GM19043 (cell line): ENCODE measurements around the gene IST1.
A peak's percentile ranks its signal among the peaks of the same experiment; 100 is the strongest.
"Not testable (repeated sequence)": the region's sequence is repeated elsewhere in the genome, so short reads cannot be mapped to it uniquely, and the experiment has no call there.

Experiments used
- ATAC-seq: cut with Tn5 transposase; IDR thresholded peaks from one replicate; pipeline ENCODE4 v1.9.1; 2021; ENCODE audit warnings: low read depth; ENCODE audit not compliant: unreplicated experiment

Gene IST1

DNA sequence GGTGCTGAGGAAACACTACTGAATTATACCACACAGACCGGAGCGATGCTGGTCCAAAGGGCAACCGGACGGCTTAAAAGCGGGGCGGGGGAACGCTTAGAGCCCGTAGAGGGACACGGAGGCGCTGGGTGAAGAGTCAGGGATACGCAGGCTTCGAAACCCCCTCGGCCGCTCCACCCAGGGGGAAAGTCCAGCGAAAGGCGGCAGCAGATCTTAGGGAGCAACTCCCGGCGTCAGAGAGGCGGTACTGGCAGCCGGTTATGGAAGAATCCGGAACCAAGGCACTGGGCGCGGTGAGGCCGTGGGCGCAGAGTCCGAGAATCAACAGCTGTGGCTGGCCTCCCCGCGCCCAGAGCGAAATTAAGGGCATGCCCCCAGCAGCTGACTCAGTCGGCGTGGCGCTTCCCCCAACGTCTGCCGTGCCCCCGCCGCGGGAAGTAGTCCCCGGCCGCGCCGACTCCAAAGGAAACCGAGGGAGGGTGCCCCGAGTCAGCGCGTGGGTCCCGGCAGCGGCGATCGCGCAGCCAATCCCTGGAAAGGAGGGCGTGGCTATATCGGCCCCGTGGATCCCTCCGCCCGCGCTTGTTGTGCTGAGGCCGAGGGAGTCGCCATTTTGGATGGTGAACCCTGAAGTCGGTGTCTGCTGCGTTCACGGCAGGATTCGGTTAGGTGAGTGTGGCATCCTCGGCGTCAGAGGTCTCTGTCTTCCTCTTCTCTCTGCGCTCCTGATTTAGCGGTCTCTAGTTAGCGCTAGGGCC is at the start of gene IST1:
IST1 (plus strand) TSS at position 611 of the 758 bp plus-strand sequence. CDS start 20,110 bp downstream, outside the sequence.
- peak; percentile 78 for ATAC-seq

- peak; percentile 65 for ATAC-seq
These were observed 49.5 kb upstream of the IST1 start, which contains the start of gene ATXN1L for GRCh38 chr16:71845639-71846430. ATXN1L (plus strand) TSS chr16:71845976; CDS start chr16:71849741, 3,765 bp downstream.

GRCh38 chr16:71846431-71846830 is 48.9 kb upstream of the IST1 start:
- no peak for ATAC-seq

GRCh38 chr16:71847096-71847495 is 48.2 kb upstream of the IST1 start:
- no peak for ATAC-seq

DNA sequence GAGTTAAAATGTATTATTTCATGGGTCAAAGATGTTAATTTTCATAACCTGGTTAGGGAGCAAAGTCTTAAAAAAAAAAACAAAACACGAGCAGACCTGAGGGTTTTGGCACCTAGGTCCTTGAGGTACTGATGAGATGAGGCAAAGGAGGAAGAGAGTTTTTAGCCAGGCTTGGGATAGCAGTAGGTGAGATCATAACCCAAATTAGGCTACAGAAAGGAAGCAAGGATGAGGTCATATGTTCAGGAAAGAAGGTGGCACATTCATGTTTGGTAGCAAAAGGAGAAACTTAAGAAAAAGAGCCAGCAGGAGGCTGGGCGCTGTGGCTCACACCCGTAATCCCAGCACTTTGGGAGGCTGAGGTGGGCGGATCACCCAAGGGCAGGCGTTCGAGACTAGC is 46.7 kb upstream of the IST1 start:
- ATAC-seq = no peak

- no peak for ATAC-seq
These were observed 43.6 kb upstream of the IST1 start for GRCh38 chr16:71851746-71852145.

- no peak for ATAC-seq
These were observed 43.2 kb upstream of the IST1 start for GRCh38 chr16:71852158-71852557.

DNA sequence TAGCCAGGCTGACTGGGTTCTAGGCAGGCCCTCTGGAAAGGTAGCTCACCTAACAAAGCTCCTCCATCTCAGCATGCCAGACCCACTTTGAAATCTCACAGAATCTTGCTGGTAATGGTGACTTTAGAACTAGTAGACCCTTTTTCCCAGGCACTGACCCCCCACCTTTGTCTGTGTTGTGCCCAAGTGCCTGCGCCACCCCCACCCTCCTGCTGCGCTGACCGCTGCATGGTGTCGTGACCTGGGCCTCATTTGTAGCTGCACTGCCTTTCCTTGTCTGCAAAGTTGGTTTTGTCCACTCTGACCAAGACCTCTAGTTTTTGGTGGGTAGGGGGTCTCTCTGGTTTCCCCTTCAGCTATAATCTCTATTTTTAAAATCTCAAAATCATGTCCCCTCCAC is 42.8 kb upstream of the IST1 start:
- no peak for ATAC-seq

- peak; percentile 70 for ATAC-seq
These were observed 41.9 kb upstream of the IST1 start for GRCh38 chr16:71853413-71853812.

- no peak for ATAC-seq
These were observed 40.9 kb upstream of the IST1 start for GRCh38 chr16:71854369-71854948.

GRCh38 chr16:71855937-71856662 is 39.2 kb upstream of the IST1 start:
- no peak for ATAC-seq

GRCh38 chr16:71859762-71860521 is 35.4 kb upstream of the IST1 start:
- no peak for ATAC-seq

DNA sequence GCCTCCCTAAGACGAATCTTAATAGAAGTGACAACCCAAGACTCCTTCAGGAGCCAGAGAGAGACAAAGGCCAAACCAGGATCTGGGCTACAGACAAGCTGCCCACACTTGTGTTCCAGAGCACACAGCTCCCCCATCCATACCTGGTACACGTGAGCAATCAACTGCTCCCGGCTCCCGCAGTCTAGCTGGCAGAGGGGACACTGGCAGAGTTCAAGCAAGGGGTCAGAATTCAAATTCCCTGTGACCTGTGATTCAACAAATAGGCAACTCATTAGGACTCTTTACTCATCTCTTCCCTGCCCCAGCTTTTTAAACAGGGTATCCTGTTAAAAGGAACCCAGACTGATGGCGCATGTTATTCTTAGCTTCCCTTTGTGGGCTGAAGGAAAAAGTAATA is 31.3 kb upstream of the IST1 start:
- ATAC-seq = no peak

DNA sequence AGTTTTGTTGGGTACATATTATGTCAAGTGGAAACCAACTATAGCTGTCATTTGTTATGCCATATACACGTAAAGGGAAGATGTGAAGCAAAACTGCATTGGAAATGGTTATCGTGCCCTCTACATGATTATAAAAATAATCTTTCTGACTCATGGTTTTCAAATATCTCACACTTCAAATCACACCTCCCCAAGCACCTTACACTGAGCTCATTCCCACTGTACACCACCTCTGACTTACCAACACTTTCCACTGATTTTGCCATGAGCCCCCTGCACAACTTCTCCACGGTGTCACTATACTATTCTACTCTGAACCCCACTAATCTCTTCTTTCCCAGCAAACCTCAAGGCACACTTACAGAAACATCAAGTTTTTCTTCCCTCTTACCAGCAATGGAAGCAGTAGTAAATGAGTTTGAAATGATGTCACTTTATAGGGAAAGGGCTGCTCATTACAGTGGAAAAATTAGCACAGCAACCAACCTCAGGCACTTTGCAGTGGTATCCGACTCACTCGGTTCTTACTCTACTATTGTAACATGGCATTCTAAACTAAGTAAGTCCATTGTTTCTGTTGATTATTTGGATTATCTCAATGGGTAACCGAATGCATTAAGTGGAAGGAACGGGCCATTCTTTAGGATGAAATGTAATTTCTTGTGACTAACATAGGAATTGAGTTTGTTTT is 30.0 kb upstream of the IST1 start:
- no peak for ATAC-seq

- not testable (repeated sequence) for ATAC-seq
These were observed 28.2 kb upstream of the IST1 start for GRCh38 chr16:71867175-71867574.

- no peak for ATAC-seq
These were observed 27.4 kb upstream of the IST1 start for GRCh38 chr16:71867939-71868338.

DNA sequence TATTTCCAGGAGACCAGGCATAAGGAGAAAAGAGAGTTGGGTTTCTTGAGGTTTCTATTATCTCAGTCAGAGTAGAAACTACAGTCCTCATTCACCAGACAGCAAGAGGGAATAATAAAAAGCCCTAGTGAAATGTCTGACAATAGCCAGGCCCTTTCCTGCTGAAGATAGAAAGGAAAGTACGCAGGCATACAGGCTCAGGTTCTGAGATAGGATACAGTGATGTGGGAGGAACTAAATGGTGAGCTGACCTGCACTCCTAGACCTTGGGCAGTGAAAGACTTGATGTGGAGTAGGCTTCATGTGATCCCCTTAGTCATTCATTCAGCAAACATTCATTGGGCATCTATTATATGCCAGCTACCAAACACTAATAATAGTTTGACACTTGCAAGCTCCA is 26.2 kb upstream of the IST1 start:
- ATAC-seq = no peak

DNA sequence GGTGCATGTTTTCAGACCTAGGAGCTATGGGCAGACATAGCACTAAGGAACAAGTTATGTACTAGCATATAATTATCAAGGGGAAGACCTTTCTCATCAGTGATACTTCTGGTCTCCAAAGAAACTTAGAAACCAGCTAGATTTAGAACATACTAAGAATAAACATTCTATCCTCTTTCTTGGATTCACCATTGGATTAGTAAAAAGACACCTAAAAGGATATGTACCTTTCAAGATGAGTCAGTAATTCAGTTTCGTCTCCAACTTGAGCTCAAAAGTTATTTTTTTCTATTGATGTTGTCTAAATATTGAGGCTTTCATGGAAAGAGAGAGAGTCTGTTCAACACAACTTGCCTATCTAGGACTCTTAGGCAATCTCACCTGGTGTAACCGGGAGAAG is 24.5 kb upstream of the IST1 start:
- ATAC-seq = no peak

GRCh38 chr16:71873199-71873598 is 22.1 kb upstream of the IST1 start:
- ATAC-seq = no peak
